ENCODE measurements around the gene MTMR2. TPM values are rescaled to one million over a fixed set of nuclear protein-coding genes. Genes with fewer than 3 reads are reported as not detected.

MTMR2 gene
- total RNA-seq, 3 donors from 2014 or later (not counting 1 experiment from before 2014, with no cell fraction given): 21.7 to 22.5 (median 21.8) TPM

GRCh38 chr11:95800438-95800837 lies 123.5 kb downstream of the MTMR2 start:
- Histone ChIP-seq H3K4me3 (ENCODE audit: low read length) (no peak overlapping the region), H3K9me3 (ENCODE audit: control insufficient read depth, insufficient read depth, low read length) (no peaks in the 10 kb centered on the region), H3K27me3 (ENCODE audit: control insufficient read depth, insufficient read depth, low read length) (no peaks in the 10 kb centered on the region), H3K27ac (ENCODE audit: low read length) (no peak overlapping the region), H3K36me3 (ENCODE audit: control insufficient read depth, insufficient read depth, low read length) (peaks cover 25% of the 10 kb centered on the region), H3K4me1 (ENCODE audit: control insufficient read depth, insufficient read depth, low read length) (no peaks in the 10 kb centered on the region)
- Mint-ChIP-seq H3K4me1 (peaks cover 10 to 12% of the 10 kb centered on the region in 2 donors), H3K27me3 (ENCODE audit: low read depth in 2 of 2) (no peaks in the 10 kb centered on the region), H3K36me3 (no peaks in the 10 kb centered on the region), H3K9me3 (no peaks in the 10 kb centered on the region), H3K27ac (no peak overlapping the region), H3K4me3 (no peak overlapping the region)
- 98% methylated on average over 10 of the region's 12 CpGs for WGBS (ENCODE audit: insufficient coverage)
- intact Hi-C loops (cut with micrococcal nuclease): no loop called here
- ATAC-seq (no peak), DNase-seq (no peak)
- no peak for TF ChIP-seq CTCF (IDR thresholded peaks at IDR 0.05)

GRCh38 chr11:95799546-95799945 lies 124.4 kb downstream of the MTMR2 start:
- ATAC-seq (no peak), DNase-seq (no peak)
- Histone ChIP-seq H3K27ac (ENCODE audit: low read length) (no peak overlapping the region), H3K4me1 (ENCODE audit: control insufficient read depth, insufficient read depth, low read length) (no peaks in the 10 kb centered on the region), H3K4me3 (ENCODE audit: low read length) (no peak overlapping the region), H3K36me3 (ENCODE audit: control insufficient read depth, insufficient read depth, low read length) (peaks cover 21% of the 10 kb centered on the region), H3K9me3 (ENCODE audit: control insufficient read depth, insufficient read depth, low read length) (no peaks in the 10 kb centered on the region), H3K27me3 (ENCODE audit: control insufficient read depth, insufficient read depth, low read length) (no peaks in the 10 kb centered on the region)
- H3K9me3 Mint-ChIP-seq: no peaks in the 10 kb centered on the region
- 82% methylated on average over 1 of the region's 1 CpG for WGBS (ENCODE audit: insufficient coverage)
- intact Hi-C loops (cut with micrococcal nuclease): loop anchor here (10.0 kb wide), 1 partner anchor 1305 kb away; the partner anchor contains the start of genes ANKRD49 and MRE11
- H3K4me3 Mint-ChIP-seq: no peak overlapping the region
- H3K4me1 Mint-ChIP-seq: peaks cover 13 to 18% of the 10 kb centered on the region in 2 donors
- H3K36me3 Mint-ChIP-seq: no peaks in the 10 kb centered on the region
- no peak for TF ChIP-seq CTCF (IDR thresholded peaks at IDR 0.05)
- H3K27ac Mint-ChIP-seq: no peak overlapping the region
- H3K27me3 Mint-ChIP-seq (ENCODE audit: low read depth in 2 of 2): no peaks in the 10 kb centered on the region

- Histone ChIP-seq H3K27ac (ENCODE audit: low read length) (no peak overlapping the region), H3K27me3 (ENCODE audit: control insufficient read depth, insufficient read depth, low read length) (no peaks in the 10 kb centered on the region), H3K36me3 (ENCODE audit: control insufficient read depth, insufficient read depth, low read length) (peaks cover 17% of the 10 kb centered on the region), H3K4me1 (ENCODE audit: control insufficient read depth, insufficient read depth, low read length) (no peaks in the 10 kb centered on the region), H3K9me3 (ENCODE audit: control insufficient read depth, insufficient read depth, low read length) (no peaks in the 10 kb centered on the region), H3K4me3 (ENCODE audit: low read length) (no peak overlapping the region)
- Mint-ChIP-seq H3K9me3 (no peaks in the 10 kb centered on the region), H3K4me3 (no peak overlapping the region), H3K27me3 (ENCODE audit: low read depth in 2 of 2) (no peaks in the 10 kb centered on the region), H3K36me3 (no peaks in the 10 kb centered on the region), H3K4me1 (peaks cover 31% of the 10 kb centered on the region in 2 donors), H3K27ac (no peak overlapping the region)
- DNase-seq (no peak), ATAC-seq (no peak)
- no peak for TF ChIP-seq CTCF (IDR thresholded peaks at IDR 0.05)
- WGBS (ENCODE audit: insufficient coverage): over 99% methylated on average over 3 of the region's 4 CpGs
- intact Hi-C loops (cut with micrococcal nuclease): loop anchor here (10.0 kb wide), 1 partner anchor 1302 kb away; the partner anchor contains the start of genes ANKRD49 and MRE11
Observed at GRCh38 chr11:95796501-95796900, 127.4 kb downstream of the MTMR2 start.

Measured in natural killer cell (primary cell).